SKM-1 treated with dmso at 0.1 percent for 144 hours (cell line): ENCODE results near the gene TMEFF2.

Experiments used
- DNase-seq: peaks from one replicate; lab custom pipeline; 2025; ENCODE audit not compliant: unreplicated experiment; lab: John Stamatoyannopoulos, UW

Gene TMEFF2

GRCh38 chr2:192184349-192184748, 10.4 kb downstream of the TMEFF2 start:
- no peak for DNase-seq

GRCh38 chr2:192183296-192183695, 11.4 kb downstream of the TMEFF2 start:
- no peak for DNase-seq

GRCh38 chr2:192166946-192167345, 27.8 kb downstream of the TMEFF2 start:
- no peak for DNase-seq

GRCh38 chr2:192165842-192166241, 28.9 kb downstream of the TMEFF2 start:
- DNase-seq, result no peak

GRCh38 chr2:192162392-192163042, 32.2 kb downstream of the TMEFF2 start:
- DNase-seq, result peak; percentile 16

GRCh38 chr2:192161656-192162290, 33.0 kb downstream of the TMEFF2 start:
- no peak for DNase-seq

- DNase-seq, result no peak
These were observed 35.0 kb downstream of the TMEFF2 start for GRCh38 chr2:192159736-192160135.

- DNase-seq, result no peak
These were observed 35.5 kb downstream of the TMEFF2 start for GRCh38 chr2:192159208-192159607.

- DNase-seq, result no peak
These were observed 37.0 kb downstream of the TMEFF2 start for GRCh38 chr2:192157776-192158175.

GRCh38 chr2:192155511-192156118, 39.1 kb downstream of the TMEFF2 start:
- no peak for DNase-seq

- no peak for DNase-seq
These were observed 41.2 kb downstream of the TMEFF2 start for GRCh38 chr2:192153561-192153960.

GRCh38 chr2:192151853-192152252, 42.9 kb downstream of the TMEFF2 start:
- no peak for DNase-seq

- no peak for DNase-seq
These were observed 44.6 kb downstream of the TMEFF2 start for GRCh38 chr2:192150166-192150565.

GRCh38 chr2:192148620-192149321, 46.0 kb downstream of the TMEFF2 start:
- no peak for DNase-seq

- DNase-seq, result no peak
These were observed 46.5 kb downstream of the TMEFF2 start for GRCh38 chr2:192148241-192148619.

- no peak for DNase-seq
These were observed 48.4 kb downstream of the TMEFF2 start for GRCh38 chr2:192146069-192147015.

- no peak for DNase-seq
These were observed 49.2 kb downstream of the TMEFF2 start for GRCh38 chr2:192145496-192145895.

GRCh38 chr2:192140236-192140839, 54.4 kb downstream of the TMEFF2 start:
- no peak for DNase-seq

GRCh38 chr2:192139813-192140212, 54.9 kb downstream of the TMEFF2 start:
- DNase-seq, result no peak

GRCh38 chr2:192137451-192137850, 57.3 kb downstream of the TMEFF2 start:
- DNase-seq, result no peak
